Ectodermal cell (in vitro differentiated cells): ENCODE measurements around the gene PCOLCE2. TPM values are rescaled to one million over a fixed set of nuclear protein-coding genes. Genes with fewer than 3 reads are reported as not detected.
A peak's percentile ranks its signal among the peaks of the same experiment; 100 is the strongest.

Source experiments
- H3K27ac ChIP-seq: 2 replicates; pipeline ENCODE4 v1.7.0; 2013; ENCODE audit warnings: mild to moderate bottlenecking, low read depth, low read length; ENCODE audit not compliant: insufficient read depth, poor library complexity, severe bottlenecking
- H3K27me3 ChIP-seq: 2 replicates; pipeline ENCODE4 v1.7.0; 2013; ENCODE audit warnings: mild to moderate bottlenecking, low read length; ENCODE audit not compliant: insufficient read depth, control insufficient read depth, poor library complexity, severe bottlenecking
- H3K36me3 ChIP-seq: one replicate; pipeline ENCODE4 v1.7.0; 2013; ENCODE audit warnings: low read length; ENCODE audit not compliant: control insufficient read depth, insufficient read depth
- H3K4me1 ChIP-seq: one replicate; pipeline ENCODE4 v1.7.0; 2013; ENCODE audit warnings: low read length; ENCODE audit not compliant: control insufficient read depth, insufficient read depth
- H3K4me3 ChIP-seq: 2 replicates; pipeline ENCODE4 v1.7.0; 2013; ENCODE audit warnings: low read depth, low read length, control low read depth; ENCODE audit not compliant: insufficient read depth
- H3K9me3 ChIP-seq: 2 replicates; pipeline ENCODE4 v1.7.0; 2013; ENCODE audit warnings: mild to moderate bottlenecking, low read length, moderate library complexity; ENCODE audit not compliant: control insufficient read depth
- WGBS, 2 experiments: methylation state at CpG; one replicate each; pipeline ENCODE4 v1.1.7; 2013; ENCODE audit warnings: missing lambda C conversion rate in 2 of 2; 5-methylcytosine and 5-hydroxymethylcytosine counted together
- polyA plus RNA-seq, 4 experiments: library from polyadenylated mRNA; stranded (reverse); fragments of 50-300 nt; gene quantifications; one replicate each; pipeline ENCODE4 v1.2.3, GENCODE V29; 2013

Gene PCOLCE2
- polyA plus RNA-seq (2013, experiment 1 of 4): 22.9 TPM
- polyA plus RNA-seq (2013, experiment 2 of 4): 18.8 TPM
- polyA plus RNA-seq (2013, experiment 3 of 4): 14.6 TPM
- 15.4 TPM for polyA plus RNA-seq (2013, experiment 4 of 4)

- WGBS, 2 experiments: 0 to 1% methylated on average over 74 of the region's 74 CpGs
- Histone ChIP-seq H3K9me3 (no peaks in the 10 kb centered on the region), H3K4me3 (peak within 1 kb of the TSS; percentile 71), H3K4me1 (no peaks in the 10 kb centered on the region), H3K27ac (no peak within 1 kb of the TSS), H3K27me3 (peaks cover 23% of the 10 kb centered on the region), H3K36me3 (no peaks in the 10 kb centered on the region)
These were observed at the start of gene PCOLCE2 for GRCh38 chr3:142888481-142889211. Gene PCOLCE2, minus strand, starts transcription at chr3:142889083. Its CDS starts 187 bp downstream, at chr3:142888896.

GRCh38 chr3:142935963-142936362 is 47.1 kb upstream of the PCOLCE2 start:
- Histone ChIP-seq H3K27ac (no peak overlapping the region), H3K36me3 (no peaks in the 10 kb centered on the region), H3K9me3 (no peaks in the 10 kb centered on the region), H3K4me1 (no peaks in the 10 kb centered on the region), H3K27me3 (no peaks in the 10 kb centered on the region), H3K4me3 (no peak overlapping the region)
- WGBS, 2 experiments: 87 to 91% methylated on average over 5 of the region's 5 CpGs

- H3K27me3 ChIP-seq: no peaks in the 10 kb centered on the region
- no peaks in the 10 kb centered on the region for H3K36me3 ChIP-seq
- H3K4me1 ChIP-seq: no peaks in the 10 kb centered on the region
- H3K9me3 ChIP-seq: no peaks in the 10 kb centered on the region
- 94 to 95% methylated on average over 3 of the region's 3 CpGs for WGBS, 2 experiments
- no peak overlapping the region for H3K27ac ChIP-seq
- no peak overlapping the region for H3K4me3 ChIP-seq
These were observed 46.0 kb upstream of the PCOLCE2 start for GRCh38 chr3:142934887-142935269.

GRCh38 chr3:142934128-142934886 is 45.4 kb upstream of the PCOLCE2 start:
- no peaks in the 10 kb centered on the region for H3K4me1 ChIP-seq
- no peaks in the 10 kb centered on the region for H3K27me3 ChIP-seq
- 86 to 88% methylated on average over 6 to 7 of the region's 7 CpGs for WGBS, 2 experiments
- no peak overlapping the region for H3K4me3 ChIP-seq
- H3K27ac ChIP-seq: no peak overlapping the region
- no peaks in the 10 kb centered on the region for H3K36me3 ChIP-seq
- H3K9me3 ChIP-seq: no peaks in the 10 kb centered on the region

- H3K36me3 ChIP-seq: no peaks in the 10 kb centered on the region
- no peaks in the 10 kb centered on the region for H3K27me3 ChIP-seq
- H3K4me1 ChIP-seq: no peaks in the 10 kb centered on the region
- no peak overlapping the region for H3K27ac ChIP-seq
- no peak overlapping the region for H3K4me3 ChIP-seq
- no peaks in the 10 kb centered on the region for H3K9me3 ChIP-seq
- 74 to 75% methylated on average over 6 of the region's 6 CpGs for WGBS, 2 experiments
These were observed 42.3 kb upstream of the PCOLCE2 start for GRCh38 chr3:142931222-142931621.

- Histone ChIP-seq H3K4me3 (no peak overlapping the region), H3K27me3 (no peaks in the 10 kb centered on the region), H3K9me3 (no peaks in the 10 kb centered on the region), H3K4me1 (no peaks in the 10 kb centered on the region), H3K36me3 (no peaks in the 10 kb centered on the region), H3K27ac (no peak overlapping the region)
- WGBS, 2 experiments: 88 to 93% methylated on average over 3 of the region's 3 CpGs
These were observed 41.6 kb upstream of the PCOLCE2 start for GRCh38 chr3:142930463-142930862.

GRCh38 chr3:142929890-142930289 is 41.0 kb upstream of the PCOLCE2 start:
- H3K36me3 ChIP-seq: no peaks in the 10 kb centered on the region
- no peaks in the 10 kb centered on the region for H3K27me3 ChIP-seq
- H3K4me3 ChIP-seq: no peak overlapping the region
- no peak overlapping the region for H3K27ac ChIP-seq
- no peaks in the 10 kb centered on the region for H3K4me1 ChIP-seq
- H3K9me3 ChIP-seq: no peaks in the 10 kb centered on the region
- 80 to 100% methylated on average over 1 to 3 of the region's 3 CpGs for WGBS, 2 experiments

GRCh38 chr3:142929109-142929508 is 40.2 kb upstream of the PCOLCE2 start:
- Histone ChIP-seq H3K36me3 (no peaks in the 10 kb centered on the region), H3K4me1 (no peaks in the 10 kb centered on the region)
- 30 to 51% methylated on average over 1 to 2 of the region's 3 CpGs for WGBS, 2 experiments

GRCh38 chr3:142926368-142926944 is 37.6 kb upstream of the PCOLCE2 start:
- Histone ChIP-seq H3K27me3 (no peaks in the 10 kb centered on the region), H3K36me3 (no peaks in the 10 kb centered on the region), H3K27ac (no peak overlapping the region), H3K9me3 (no peaks in the 10 kb centered on the region), H3K4me3 (no peak overlapping the region), H3K4me1 (no peaks in the 10 kb centered on the region)
- 94 to 96% methylated on average over 3 of the region's 3 CpGs for WGBS, 2 experiments

More at GRCh38 chr3:142929109-142929508, 40.2 kb upstream of the PCOLCE2 start:
- H3K9me3 ChIP-seq: no peaks in the 10 kb centered on the region
- H3K27me3 ChIP-seq: no peaks in the 10 kb centered on the region
- no peak overlapping the region for H3K4me3 ChIP-seq
- no peak overlapping the region for H3K27ac ChIP-seq

GRCh38 chr3:142925140-142925539 is 36.3 kb upstream of the PCOLCE2 start:
- H3K4me3 ChIP-seq: no peak overlapping the region
- H3K4me1 ChIP-seq: no peaks in the 10 kb centered on the region

More at GRCh38 chr3:142925140-142925539, 36.3 kb upstream of the PCOLCE2 start:
- no peaks in the 10 kb centered on the region for H3K27me3 ChIP-seq
- H3K9me3 ChIP-seq: no peaks in the 10 kb centered on the region
- no peaks in the 10 kb centered on the region for H3K36me3 ChIP-seq
- H3K27ac ChIP-seq: no peak overlapping the region
